Osteocyte (in vitro differentiated cells): ENCODE data around the gene SPTB. TPM values are rescaled to one million over a fixed set of nuclear protein-coding genes. Genes with fewer than 3 reads are reported as not detected.
A peak's percentile ranks its signal among the peaks of the same experiment; 100 is the strongest.

Experiments used
- DNase-seq: peaks from one replicate; pipeline ENCODE4 v3.0.0; 2021; ENCODE audit warnings: mixed read lengths; ENCODE audit not compliant: unreplicated experiment; ENCODE audit errors: extremely low spot score
- H3K27ac Mint-ChIP-seq: one replicate; pipeline ENCODE4 v1.8.0; 2021; ENCODE audit warnings: mild to moderate bottlenecking, mixed read lengths; ENCODE audit not compliant: unreplicated experiment
- H3K27me3 Mint-ChIP-seq: one replicate; pipeline ENCODE4 v1.8.0; 2021; ENCODE audit warnings: mixed read lengths; ENCODE audit not compliant: unreplicated experiment
- H3K36me3 Mint-ChIP-seq: one replicate; pipeline ENCODE4 v1.8.0; 2021; ENCODE audit warnings: mixed read lengths; ENCODE audit not compliant: unreplicated experiment
- H3K4me1 Mint-ChIP-seq: one replicate; pipeline ENCODE4 v1.8.0; 2021; ENCODE audit warnings: mixed read lengths; ENCODE audit not compliant: unreplicated experiment
- H3K4me3 Mint-ChIP-seq: one replicate; pipeline ENCODE4 v1.8.0; 2021; ENCODE audit warnings: mild to moderate bottlenecking, moderate library complexity, mixed read lengths; ENCODE audit not compliant: unreplicated experiment
- H3K9me3 Mint-ChIP-seq: one replicate; pipeline ENCODE4 v1.8.0; 2021; ENCODE audit warnings: mixed read lengths; ENCODE audit not compliant: unreplicated experiment
- CTCF ChIP-seq: fragments of 200-600 bp; sonication (generic); IDR thresholded peaks from 2 replicates; pipeline ENCODE4 v1.5.0; 2021; ENCODE audit warnings: antibody characterized with exemption, mild to moderate bottlenecking, moderate library complexity
- total RNA-seq: library from RNA; stranded (reverse); gene quantifications from 2 replicates; pipeline ENCODE4 v1.2.1, GENCODE V29; 2021

The SPTB gene
- total RNA-seq, 1 donor from 2014 or later: 0.35 TPM

GRCh38 chr14:64719601-64720000 is 160.1 kb downstream of the SPTB start:
- TF ChIP-seq CTCF: no peak
- H3K27me3 Mint-ChIP-seq: no peaks in the 10 kb centered on the region
- peaks cover 12% of the 10 kb centered on the region for H3K36me3 Mint-ChIP-seq
- H3K4me3 Mint-ChIP-seq: no peak overlapping the region
- no peak for DNase-seq
- H3K4me1 Mint-ChIP-seq: peaks cover 86% of the 10 kb centered on the region
- H3K9me3 Mint-ChIP-seq: no peaks in the 10 kb centered on the region
- peak overlapping the region; percentile 83 for H3K27ac Mint-ChIP-seq

GRCh38 chr14:64718762-64719161 is 160.9 kb downstream of the SPTB start:
- TF ChIP-seq CTCF: no peak
- DNase-seq: no peak
- Mint-ChIP-seq H3K9me3 (peaks cover 6% of the 10 kb centered on the region), H3K27me3 (no peaks in the 10 kb centered on the region), H3K4me1 (peaks cover 78% of the 10 kb centered on the region), H3K27ac (peak overlapping the region; percentile 56), H3K4me3 (no peak overlapping the region), H3K36me3 (peaks cover 20% of the 10 kb centered on the region)

- no peak for DNase-seq
- Mint-ChIP-seq H3K27ac (peak overlapping the region; percentile 35), H3K9me3 (peaks cover 15% of the 10 kb centered on the region), H3K27me3 (no peaks in the 10 kb centered on the region), H3K4me1 (peaks cover 73% of the 10 kb centered on the region), H3K36me3 (peaks cover 27% of the 10 kb centered on the region), H3K4me3 (no peak overlapping the region)
- TF ChIP-seq CTCF: no peak
Measured at GRCh38 chr14:64717870-64718269, 161.8 kb downstream of the SPTB start.

GRCh38 chr14:64715628-64716412 is 163.9 kb downstream of the SPTB start:
- H3K27me3 Mint-ChIP-seq: no peaks in the 10 kb centered on the region
- H3K4me3 Mint-ChIP-seq: peak overlapping the region; percentile 66
- DNase-seq: no peak
- peaks cover 37% of the 10 kb centered on the region for H3K36me3 Mint-ChIP-seq
- peak overlapping the region; percentile 84 for H3K27ac Mint-ChIP-seq
- TF ChIP-seq CTCF: no peak
- peaks cover 57% of the 10 kb centered on the region for H3K4me1 Mint-ChIP-seq
- H3K9me3 Mint-ChIP-seq: peaks cover 24% of the 10 kb centered on the region

GRCh38 chr14:64715146-64715627 is 164.5 kb downstream of the SPTB start:
- peaks cover 55% of the 10 kb centered on the region for H3K4me1 Mint-ChIP-seq
- peak overlapping the region; percentile 84 for H3K27ac Mint-ChIP-seq
- H3K36me3 Mint-ChIP-seq: peaks cover 40% of the 10 kb centered on the region
- TF ChIP-seq CTCF: no peak
- H3K27me3 Mint-ChIP-seq: no peaks in the 10 kb centered on the region
- peaks cover 24% of the 10 kb centered on the region for H3K9me3 Mint-ChIP-seq
- no peak for DNase-seq
- H3K4me3 Mint-ChIP-seq: no peak overlapping the region
